SK-N-DZ (cell line): ENCODE measurements around the gene FAM186B.

Experiments
- DNase-seq: peaks from one replicate; pipeline ENCODE4 v3.0.0-alpha.2; 2015; ENCODE audit warnings: low spot score

Gene FAM186B

DNA sequence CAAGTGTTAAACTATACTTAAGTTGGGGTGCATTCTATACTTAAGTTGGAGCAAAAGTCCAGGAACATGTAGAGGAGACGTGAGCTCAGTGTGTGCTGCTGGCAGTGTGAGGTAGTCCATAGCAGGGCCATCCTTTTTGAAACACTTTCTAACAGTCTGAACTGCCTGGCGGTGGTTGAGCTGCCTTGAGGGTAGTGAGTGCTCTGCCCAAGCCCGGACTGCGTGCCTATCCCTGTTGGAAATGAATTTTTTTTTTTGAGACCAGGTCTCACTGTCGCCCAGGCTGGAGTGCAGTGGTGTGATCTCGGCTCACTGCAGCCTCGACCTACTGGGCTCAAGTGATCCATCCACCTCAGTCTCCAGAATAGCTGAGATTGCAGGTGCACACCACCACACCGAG is 52.5 kb downstream of the FAM186B start:
- no peak for DNase-seq

DNA sequence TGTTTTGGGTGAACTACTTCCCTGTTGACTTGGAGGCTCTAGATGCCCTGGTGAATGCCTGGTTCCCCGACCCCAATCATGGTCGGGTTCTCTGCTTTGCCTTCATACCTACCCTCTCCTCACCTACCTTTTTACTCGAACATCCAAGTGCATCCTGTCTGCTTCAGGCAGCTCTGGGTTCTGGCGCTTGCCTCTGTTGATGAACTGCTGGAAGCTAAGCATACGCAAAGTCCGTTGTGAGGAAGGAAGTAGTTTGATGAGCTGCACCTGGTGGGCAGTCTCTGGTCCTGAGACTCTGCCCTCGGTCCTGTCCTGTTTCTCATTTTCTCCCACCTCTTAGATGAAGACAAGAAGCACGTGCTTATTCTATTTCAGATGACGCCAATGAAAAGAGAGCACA is 53.0 kb downstream of the FAM186B start:
- DNase-seq = no peak

DNA sequence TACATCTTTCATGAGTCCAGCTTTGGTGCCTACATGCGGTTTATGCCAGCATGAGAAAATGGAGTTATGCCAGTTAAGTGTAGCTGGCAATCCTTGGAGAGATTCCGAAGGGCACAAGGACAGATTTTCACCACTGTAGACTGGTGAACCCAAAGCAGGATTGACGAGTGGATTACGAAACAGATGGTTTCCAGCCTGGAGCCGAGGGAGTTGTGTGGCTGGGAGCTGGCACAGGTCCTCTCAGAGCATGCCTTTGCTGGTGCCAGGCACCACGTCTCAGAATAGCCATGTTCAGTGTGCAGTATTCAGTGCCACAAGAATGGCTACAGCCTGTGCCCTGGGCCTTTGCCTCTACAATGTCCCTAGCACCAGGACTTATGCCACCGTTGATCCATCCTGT is 53.4 kb downstream of the FAM186B start:
- no peak for DNase-seq

DNA sequence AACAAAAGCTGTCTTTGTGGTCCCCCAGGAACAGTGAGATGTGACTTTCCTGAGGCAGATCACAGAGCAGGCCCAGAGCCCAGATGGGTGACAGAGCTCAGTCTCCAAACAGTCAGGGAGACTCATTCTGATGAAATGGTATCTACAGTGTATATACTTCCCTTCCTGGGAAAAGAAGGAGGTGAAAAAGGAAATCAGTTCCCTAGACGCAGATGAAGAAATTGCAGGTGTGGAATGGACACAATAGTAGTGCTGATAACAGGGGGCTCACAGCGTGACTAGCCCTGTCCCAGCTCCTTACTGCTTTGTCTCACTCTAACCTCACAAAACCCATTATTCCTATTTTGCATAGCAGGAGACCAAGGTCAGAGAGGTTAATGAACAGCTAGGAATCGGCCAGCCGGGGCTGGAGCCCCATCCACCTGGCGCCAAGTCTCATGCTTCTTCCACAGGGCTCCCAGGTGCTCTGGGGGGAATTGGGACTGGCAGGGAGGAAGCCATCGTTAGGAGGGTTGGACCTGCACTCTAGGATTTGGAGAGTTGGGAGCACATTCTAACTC is 54.7 kb downstream of the FAM186B start:
- no peak for DNase-seq

DNA sequence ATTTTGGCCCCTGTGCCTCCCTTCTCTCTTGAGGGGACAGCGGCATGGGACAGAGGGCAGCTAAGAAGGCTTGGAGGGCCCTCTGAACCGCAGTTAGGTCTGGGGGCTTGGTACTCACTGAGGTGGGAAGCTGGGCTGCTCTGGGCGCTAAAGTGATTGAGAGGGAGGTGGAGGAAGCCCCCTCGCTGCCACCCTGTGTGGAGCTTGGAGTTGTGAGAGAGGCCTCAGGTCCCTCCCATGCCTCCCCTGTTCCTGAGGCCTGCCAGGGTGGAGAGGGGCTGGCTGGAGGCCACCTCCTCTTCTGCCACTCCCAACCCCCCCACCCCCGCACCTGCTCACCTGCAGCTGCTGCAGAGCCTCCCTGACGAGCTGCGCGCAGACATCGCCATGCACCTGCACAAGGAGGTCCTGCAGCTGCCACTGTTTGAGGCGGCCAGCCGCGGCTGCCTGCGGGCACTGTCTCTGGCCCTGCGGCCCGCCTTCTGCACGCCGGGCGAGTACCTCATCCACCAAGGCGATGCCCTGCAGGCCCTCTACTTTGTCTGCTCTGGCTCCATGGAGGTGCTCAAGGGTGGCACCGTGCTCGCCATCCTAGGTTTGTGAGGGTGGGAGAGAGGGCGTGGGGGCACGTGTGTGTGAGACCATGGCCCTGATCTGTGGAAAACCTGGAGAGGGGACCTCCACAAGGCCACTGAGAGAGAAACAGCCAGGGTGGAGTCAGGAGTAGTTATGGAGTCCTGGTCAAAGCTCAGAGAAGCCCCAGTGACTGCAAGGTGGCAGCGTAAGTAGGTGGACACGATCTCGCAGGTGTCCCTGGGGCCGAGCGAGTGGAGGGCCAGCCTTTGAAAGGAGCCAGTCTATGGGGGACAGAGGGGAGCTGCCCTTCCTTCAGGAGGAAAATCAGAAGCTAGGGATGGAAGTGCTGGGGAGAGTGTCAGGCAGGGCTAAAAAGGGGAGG is 55.4 kb downstream of the FAM186B start:
- DNase-seq = no peak

DNA sequence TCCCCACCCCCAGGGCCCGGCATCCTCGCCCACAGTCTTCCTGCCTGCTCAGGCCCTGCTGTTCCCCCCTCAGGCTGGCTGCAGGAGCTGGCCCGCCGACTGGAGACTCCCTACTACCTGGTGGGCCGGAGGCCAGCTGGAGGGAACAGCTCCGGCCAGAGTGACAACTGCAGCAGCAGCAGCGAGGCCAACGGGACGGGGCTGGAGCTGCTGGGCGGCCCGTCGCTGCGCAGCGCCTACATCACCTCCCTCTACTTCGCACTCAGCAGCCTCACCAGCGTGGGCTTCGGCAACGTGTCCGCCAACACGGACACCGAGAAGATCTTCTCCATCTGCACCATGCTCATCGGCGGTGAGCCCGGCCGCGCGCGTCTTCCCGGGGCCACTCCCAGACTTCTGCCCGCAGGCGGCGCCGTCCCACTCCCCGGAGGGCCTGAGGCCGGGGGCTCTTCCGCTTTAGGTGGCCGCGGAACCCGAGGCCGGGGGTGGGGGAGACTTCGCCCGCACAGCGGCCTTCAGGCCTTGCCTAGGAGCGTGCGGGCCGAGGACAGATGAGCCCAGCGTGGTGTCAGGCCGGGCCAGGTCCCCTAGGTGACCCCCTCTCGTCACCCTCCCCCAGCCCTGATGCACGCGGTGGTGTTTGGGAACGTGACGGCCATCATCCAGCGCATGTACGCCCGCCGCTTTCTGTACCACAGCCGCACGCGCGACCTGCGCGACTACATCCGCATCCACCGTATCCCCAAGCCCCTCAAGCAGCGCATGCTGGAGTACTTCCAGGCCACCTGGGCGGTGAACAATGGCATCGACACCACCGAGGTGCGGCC is 56.4 kb downstream of the FAM186B start:
- DNase-seq = no peak

DNA sequence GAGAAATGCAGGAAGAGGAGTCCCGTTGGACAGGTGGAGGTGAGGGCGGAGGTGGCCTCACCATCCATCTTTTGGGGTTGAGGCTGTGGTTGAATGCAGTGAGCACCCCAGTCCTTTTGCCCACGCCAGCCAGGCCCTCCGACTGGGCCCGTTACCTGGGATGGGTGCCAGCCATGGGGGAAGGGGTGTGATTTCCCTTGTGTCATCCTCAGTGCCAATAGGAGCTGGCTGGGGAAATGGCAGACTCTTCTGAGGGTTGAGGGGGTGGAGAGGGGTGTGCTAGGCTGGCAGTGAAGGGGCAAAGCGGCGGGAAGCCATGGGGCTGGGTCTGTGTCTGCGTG is 57.0 kb downstream of the FAM186B start:
- DNase-seq = no peak

DNA sequence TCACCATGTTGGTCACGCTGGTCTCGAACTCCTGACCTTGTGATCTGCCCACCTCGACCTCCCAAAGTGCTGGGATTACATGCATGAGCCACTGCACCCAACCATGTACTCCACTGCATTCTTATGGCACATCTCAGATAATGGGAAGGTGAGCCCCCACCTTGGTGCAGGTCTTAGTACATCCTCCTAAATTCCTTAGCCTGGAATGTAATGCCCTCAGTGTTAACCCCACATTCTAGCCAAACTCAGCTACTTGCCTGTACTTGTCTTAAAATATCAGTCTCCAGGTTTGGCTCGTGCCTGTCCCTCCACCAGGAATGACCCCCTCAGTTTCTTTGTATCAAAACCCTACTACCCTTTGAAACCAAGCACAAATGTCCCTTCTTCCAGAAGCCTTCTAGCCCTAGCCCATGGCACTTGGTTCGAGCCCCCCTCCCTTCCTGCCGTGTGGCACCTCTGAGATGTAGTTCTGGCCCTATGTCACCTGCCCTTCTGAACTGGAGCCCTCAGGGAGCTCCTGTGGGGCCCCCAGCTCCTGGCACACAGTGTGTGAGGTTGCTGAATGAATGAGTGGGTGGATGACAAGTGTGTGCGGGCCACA is 58.2 kb downstream of the FAM186B start:
- no peak for DNase-seq

DNA sequence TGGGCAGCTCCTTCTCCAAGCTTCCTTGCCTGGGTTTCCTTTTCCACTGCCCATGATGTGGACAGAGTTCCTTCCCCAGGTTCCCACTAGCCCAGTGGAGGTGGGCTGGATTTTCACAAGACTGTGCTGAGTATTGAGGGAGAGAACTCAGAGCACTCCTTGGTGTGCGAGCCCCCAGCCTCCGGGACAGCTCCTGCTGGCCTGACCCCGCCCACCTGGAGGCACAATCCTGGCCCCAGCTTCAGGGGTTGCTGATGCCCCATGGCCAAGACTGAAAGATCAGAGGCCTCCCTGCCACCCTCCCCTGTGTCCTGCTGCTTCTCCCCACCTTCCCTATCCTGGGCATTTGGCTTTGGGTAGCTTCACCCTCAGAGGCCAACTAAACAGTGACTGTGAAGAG is 59.0 kb downstream of the FAM186B start:
- DNase-seq = no peak

DNA sequence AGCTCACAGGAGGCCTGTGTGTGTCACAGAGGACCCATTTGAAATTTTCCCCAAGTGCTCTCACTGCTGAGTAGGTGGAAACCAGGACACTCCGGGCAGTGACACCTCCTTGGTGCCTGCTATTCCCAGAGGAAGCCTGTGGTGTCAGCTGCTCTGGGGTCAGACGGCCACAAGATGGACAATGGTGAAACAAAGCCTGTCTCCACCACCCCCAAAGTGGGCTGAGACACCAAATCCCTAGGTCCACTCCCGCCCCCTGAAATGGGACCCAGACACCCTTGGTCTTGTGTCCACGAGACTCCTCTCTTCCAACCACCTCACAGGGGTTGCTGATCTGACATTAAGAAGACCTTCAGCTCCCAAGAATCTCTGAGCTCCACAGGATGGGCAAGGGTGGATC is 59.6 kb downstream of the FAM186B start:
- no peak for DNase-seq

DNA sequence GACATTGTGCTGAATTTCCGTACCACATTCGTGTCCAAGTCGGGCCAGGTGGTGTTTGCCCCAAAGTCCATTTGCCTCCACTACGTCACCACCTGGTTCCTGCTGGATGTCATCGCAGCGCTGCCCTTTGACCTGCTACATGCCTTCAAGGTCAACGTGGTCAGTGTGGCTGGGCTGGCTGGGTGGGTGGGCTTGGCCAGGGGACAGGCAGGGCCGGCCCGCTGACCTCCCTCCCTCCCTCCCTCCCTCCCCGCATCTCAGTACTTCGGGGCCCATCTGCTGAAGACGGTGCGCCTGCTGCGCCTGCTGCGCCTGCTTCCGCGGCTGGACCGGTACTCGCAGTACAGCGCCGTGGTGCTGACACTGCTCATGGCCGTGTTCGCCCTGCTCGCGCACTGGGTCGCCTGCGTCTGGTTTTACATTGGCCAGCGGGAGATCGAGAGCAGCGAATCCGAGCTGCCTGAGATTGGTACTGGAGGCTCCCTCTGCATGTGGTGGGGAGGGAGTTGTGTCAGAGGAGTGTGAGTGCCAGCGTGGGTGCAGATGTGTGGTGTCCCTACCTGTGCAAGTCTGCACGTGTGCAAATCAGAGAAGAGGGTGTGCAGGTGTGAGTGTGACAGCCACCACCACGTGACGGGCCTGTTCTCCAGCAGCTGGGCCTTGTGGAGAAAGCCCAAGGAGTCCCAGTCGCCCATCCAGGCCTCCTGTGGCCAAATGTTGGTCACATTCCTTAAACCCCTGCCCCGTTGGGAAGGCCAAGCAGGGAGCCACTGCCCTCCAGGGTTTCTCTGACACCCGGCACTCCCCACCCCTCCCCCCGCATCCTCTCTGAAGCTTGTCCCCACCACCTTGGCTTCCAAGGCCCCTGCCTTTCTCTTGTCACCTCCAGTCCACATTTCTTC is 61.3 kb downstream of the FAM186B start:
- no peak for DNase-seq

DNA sequence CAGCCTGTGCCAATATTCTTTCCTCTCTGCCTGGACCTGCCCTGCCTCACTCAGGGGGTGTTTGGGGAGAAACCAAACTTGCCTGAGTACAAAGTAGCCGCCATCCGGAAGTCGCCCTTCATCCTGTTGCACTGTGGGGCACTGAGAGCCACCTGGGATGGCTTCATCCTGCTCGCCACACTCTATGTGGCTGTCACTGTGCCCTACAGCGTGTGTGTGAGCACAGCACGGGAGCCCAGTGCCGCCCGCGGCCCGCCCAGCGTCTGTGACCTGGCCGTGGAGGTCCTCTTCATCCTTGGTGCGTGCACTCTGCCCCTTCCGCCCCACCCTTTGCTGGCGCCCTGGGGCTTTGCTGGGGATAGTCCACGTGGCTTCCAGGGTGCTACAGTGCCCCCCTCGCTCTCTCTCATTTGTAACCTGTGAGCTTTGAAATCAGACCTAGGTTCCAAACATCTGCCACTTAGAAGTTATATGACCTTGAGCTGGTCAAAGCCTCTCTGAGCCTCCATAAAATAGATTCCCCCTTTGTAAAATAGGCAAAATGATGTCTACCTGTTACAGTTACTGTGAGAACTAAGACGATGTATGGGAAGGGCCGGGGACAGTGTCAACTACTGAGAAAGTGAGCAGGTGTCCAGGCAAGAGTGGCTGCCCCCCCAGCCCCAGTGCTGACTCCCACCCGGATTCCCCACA is 62.1 kb downstream of the FAM186B start:
- no peak for DNase-seq

DNA sequence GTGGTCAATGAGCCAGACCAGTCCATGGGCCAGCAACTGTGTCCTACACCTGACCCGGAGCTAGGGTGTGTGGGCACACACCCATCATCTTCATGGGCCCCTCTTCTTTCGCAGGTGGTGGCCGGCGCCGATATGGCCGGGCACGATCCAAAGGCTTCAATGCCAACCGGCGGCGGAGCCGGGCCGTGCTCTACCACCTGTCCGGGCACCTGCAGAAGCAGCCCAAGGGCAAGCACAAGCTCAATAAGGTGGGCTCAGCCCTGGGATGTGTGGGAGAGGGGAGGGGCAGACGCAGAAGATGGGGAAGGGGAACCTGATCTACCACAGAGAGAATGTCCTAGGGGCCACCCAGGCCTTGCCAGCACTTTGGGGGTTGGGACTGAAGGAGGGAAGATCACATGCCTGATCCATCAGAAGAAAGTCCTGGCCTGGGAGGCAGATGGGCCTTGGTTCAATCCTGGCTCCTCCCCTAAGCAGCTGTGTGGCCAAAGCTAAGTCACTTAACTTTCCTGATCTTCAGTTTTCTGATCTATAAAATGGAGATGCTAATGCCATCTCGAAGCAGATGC is 62.8 kb downstream of the FAM186B start:
- no peak for DNase-seq

DNA sequence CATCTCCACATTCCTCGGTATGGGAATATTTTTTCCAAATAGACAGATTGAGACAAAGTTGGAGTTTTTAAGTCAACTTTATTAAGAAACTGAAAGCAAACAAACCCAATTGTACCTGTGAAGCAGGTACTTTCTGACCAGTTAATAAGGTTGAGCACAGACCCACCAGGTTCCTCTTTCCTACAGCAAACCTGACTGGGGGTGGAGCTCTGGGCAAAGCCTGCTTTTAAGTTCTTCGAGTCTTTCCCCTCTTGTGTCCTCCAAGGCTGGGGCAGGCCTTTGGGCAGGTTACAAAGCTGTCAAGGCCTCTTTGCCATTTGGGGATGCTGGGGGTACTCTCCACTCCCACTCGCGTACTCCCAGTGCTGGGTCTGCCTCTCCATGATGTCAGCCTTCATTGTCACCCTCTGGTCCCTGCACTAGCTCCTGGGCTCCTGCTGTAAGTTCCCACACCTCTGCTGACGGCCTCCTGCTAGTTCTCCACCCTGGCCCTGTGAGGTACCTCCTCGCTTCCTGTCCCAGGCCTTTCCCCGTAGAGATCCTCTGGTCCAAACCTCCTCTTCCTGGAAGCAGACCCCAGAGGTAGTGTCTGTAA is 63.4 kb downstream of the FAM186B start:
- DNase-seq = no peak

DNA sequence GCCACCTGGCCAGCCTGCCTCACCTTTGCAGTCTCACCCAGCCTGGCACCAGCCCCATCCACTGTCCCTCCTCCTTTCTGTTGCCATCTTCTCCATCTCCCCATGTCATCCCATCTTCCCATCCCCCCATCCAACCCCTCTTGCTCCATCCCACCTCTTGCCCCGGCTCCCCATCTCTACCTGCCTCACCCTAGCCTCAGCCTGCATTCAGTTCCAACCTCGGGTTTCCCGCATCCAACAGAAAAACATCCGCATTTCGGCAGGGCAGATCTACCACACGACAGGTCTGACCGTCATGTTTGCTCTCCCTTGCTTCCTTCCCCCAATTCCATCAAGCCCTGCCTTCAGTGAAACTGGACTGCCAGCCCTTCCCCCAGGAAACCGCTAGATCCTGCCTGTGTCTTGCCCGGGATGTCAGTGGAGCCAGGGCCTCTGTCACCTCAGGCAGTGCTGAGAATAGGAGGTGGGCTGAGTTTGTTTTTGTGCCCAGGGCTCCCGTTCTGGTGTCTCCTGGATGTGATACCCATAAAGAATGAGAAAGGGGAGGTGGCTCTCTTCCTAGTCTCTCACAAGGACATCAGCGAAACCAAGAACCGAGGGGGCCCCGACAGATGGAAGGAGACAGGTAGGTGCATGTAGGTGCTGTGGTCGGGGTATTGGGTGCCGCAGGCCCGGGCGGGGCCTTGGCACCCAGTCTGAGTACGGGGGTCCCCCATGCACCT is 64.1 kb downstream of the FAM186B start:
- no peak for DNase-seq

DNA sequence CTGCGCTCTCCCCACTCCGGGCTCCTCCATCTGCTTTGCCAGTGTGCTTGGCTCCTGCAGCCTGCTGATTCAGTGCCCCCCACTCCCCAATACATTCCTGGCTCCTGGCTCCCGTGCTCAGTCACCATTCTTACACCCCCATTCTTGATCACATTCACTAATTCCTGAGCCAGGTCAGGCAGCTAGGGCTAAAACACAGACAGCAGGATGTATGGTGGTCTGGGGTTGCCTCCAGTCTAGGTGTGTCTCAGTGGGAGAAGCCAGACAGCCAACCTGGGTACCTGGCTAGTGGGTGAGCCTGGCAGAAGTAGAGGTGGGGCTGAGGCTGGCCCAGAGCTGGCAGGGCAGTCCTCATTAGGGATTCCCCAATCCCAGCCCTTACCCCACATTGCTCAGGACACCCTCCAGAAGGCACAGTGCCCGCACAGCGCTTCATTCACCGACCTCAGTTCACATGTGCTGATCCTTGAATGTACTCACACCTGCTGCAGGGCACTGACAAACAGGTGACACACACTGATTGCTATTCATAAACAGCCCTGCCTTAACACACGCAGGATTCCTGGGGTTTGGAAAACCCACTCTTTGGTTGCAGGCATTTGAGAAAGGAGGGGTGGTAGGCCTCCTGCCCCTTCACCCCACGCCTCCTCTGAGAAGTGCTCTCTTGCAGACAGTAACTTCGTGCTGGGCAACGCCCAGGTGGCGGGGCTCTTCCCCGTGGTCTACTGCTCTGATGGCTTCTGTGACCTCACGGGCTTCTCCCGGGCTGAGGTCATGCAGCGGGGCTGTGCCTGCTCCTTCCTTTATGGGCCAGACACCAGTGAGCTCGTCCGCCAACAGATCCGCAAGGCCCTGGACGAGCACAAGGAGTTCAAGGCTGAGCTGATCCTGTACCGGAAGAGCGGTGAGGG is 65.0 kb downstream of the FAM186B start:
- no peak for DNase-seq

DNA sequence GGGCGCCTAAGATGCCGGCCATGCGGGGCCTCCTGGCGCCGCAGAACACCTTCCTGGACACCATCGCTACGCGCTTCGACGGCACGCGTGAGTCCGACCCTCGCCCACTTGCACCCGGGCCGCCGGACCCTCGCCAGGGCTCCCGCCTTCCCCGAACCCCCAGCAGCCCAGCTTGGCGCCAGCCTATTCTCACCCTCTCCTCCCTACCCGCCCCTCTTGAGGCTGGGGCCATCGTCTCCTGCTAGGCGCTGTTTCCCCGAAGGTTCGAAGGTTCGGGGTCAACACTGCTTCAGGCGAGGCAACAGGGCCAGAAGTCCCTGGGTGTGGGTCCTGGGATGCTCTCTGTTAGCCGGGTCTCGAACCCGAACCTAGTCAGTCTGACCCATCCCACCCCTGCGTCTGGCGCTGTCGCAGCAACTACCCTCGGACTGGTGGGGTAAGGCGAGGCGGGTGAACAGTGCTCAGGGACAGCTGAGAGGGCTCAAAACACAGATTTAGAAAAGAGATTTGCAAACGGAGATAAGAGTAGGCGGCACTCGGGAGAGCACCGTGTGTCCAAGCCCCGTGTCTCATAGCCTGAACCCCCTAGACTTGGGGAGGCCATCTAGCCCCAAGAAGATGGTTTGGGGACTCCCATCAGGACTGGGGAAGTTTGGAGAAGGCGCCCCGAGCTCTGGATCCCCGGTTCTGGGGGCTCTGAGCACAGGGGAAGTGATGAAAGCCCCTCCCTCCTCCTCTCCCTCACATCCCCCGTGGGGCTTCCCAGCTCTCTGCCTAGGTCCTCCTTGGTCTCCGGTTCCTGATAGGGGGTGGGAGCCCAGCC is 65.8 kb downstream of the FAM186B start:
- no peak for DNase-seq
